Measurements from ENCODE around the gene RHBDD3.

The RHBDD3 gene

DNA sequence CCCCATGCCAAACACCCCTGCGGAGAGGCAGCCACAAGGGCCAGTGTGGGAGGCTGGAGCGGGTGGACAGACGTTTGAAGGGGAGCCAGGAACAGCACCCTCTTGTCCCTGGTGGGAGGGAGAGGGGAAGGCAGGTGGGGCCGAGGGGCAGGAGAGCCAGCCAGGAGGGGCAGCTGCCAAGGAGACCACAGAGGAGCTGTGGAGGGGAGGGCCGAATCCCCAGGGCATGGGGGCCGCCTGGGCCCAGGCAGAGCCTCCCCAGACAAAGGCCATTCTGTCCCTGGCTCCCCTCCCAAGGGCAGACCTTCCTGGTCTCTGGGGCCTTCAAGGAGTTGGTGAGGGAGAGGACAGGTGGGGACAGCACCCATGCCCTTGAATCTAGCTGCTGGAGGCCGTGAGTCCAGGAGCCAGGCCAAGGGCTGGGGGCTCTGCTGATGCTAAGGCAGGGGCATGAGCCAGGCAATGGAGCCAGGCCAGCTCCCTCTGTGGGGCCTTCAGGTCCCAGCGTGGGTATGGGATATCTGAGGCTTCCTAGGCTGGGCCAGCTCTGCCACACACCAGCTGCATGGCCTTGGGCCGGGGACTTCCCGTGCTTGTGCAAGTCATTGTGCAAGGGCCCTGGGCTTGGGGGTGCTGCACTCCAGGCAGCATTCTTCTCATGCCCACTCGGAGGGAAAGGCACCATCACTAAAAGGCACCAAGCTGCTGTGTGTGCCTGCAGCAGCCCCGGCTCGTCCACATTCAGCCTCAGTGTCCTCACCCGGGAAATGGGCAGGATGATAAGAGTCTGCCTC, 50.7 kb downstream of the RHBDD3 start:
- DNase-seq, result no peak

DNA sequence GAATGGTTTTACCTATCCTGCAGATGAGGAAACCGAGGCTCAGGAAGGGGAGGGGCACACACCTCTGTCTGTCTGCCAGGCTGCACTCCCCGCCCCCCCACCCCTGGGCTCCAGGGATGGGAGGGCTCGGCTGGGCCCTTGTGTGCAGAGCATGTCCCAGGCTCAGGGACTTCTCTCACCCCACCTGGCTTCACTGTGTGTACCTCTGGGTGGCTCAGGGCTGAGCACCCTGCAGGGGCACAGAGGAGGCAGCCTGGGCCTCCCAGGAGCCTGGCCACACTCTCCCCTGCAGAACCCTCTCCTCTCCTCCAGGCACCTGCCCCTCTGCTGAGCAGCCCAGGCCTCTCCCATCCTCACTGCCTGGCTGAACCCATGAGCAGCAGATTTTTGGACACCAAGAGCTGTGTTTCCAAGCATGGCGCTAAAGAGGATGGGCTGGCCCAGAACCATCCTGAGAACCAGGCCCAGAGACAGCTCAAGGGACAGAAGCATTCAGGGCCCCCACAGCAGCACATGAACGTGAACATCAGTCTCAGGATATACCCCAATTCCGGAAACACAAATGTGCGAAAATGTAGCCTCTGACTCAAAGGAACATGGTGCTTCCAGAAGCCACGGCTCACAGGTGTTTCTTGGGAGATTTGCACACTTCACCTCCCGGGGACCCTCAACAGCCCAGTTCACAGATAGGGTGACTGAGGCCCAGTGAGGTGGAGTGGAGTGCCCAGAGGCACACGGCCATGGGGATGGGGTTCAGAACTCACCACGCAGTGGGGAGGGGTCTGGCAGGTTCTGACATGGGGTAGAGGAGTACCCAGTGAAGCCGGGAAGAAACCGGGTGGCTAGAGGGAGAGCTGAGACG, 51.5 kb downstream of the RHBDD3 start:
- no peak for DNase-seq

DNA sequence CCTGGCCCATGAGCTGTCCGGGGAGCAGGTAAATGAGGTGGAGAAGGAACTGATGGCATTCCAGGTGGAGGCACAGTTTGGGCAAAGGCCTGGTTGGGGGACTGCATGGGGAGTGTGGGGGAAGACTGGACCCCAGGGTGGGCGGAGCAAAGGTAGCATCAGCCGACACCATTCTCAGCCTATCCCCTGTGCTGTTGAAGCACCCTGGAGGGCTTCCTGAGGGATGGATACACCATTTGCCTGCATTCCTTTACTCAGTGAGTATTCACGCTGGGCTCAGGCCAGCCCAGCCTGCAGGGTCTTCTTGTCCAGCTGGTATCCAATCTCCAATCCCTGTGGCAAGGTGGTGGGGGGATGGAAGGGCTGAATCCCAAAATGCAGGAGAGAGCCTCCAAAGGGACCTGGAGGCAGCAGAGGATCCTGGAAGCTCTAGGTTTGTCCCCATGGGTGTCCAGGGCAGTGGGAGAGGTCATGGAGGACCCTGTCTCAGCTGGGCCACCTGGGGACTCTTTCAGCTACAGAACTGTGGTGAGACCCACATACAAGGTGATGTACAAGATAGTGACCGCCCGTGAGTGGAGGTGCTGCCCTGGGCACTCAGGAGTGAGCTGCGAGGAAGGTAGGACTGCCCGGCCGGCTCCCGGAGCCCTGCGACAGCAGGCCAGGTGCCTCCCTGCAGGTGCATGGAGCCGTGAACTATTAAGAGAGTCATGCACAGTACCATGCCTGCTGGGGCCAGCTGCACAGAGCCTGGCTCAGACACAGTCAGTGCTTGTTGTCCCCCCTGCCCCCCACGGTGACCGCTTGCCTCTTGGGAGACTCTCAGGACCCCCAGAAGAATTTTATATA, 52.5 kb downstream of the RHBDD3 start:
- no peak for DNase-seq

DNA sequence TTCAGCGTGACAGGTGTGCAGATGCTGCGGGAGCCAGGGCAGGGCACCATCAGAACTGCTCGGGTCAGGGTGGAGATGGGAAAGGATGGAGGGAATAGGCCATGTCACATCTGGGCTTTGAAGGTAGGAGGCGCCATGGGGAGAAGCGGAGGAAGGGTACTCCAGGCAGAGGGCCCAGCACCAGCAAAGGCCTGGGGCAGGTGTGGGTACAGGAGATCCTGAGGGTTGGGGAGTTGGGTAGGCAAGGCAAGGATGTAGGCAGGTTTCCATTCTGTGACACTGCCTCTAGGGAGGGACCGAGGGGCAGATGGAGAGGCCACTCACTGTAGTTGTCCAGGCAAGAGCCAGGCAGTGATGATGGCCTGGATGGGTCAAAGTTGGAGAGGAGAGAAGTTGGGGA, 53.5 kb downstream of the RHBDD3 start:
- no peak for DNase-seq

DNA sequence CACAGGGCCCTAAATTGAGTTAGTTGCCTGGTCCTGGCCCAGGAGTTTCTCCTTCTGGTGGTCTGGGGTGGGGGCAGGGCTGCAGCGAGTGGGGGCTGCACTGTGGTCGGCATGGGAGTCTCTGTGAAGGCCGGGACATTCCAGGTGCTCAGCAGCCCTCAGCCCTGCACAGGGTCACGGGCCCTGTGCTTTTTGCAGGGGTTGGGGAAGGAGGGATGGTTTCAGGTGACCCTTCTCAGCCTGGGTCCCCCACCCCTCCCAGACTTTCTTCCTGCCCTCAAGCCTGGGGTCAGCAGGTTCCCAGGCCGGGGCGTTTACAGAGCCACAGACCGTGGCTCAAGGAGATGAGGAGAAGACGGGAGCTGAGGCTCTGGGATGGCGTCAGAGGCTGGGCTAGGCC, 54.3 kb downstream of the RHBDD3 start:
- DNase-seq, result no peak

DNA sequence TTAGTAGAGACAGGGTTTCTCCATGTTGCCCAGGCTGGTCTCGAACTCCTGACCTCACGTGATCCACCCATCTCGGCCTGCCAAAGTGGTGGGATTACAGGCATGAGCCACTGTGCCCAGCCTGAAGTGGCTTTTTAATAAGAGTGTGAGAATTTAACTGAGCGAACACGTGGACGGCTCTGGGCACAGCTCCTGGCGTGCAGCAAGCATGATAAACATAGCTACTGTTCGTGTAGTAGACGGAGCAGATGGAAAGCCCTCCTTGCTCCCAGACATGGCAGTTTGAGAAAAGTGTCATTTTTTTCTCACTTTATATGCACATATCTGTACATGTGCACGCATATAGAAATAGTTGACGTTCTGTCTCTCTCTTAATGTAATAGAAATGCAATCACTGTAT, 55.0 kb downstream of the RHBDD3 start:
- DNase-seq, result no peak

DNA sequence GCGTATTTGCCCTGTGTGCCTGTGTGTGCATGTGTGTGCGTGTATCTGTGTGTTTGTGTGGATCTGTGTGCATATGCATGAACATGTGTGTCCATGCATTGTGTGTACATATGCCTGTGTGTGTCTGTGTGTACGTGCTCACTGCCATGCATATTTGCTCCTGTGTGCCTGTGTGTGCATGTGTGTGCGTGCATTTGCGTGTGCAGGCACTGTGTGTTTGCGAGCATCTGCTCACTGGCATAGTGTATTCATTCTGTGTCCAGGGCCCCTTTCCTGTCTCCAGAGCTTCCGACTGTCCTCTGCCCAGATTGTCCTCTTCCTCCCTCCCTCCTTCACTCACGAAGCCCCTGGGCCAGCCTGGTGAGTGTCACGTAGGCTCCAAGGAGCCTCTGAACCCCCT, 56.3 kb downstream of the RHBDD3 start:
- DNase-seq, result no peak

DNA sequence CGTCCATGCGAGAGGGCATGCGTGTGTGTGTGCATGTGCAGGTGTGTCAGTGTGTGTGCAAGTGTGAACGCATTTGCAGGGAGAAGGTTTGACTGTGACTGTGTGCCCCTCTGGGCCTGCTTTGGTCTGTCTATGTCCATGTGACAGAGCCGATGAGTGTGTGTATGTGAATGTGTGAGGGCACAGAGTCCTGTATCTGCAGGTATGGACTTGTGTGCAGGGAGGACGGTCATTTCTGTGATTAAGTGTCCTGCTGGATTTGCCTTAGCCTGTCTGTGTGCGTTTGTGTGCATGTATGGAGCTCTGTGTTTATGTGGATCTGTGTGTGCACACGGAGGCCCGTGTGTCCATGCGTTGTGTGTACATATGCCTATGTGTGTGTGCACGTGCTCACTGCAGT, 56.7 kb downstream of the RHBDD3 start:
- DNase-seq, result no peak

Data from activated naive CD4-positive, alpha-beta T cell (primary cell).